Measurements from ENCODE around the gene LSAMP. TPM values are rescaled to one million over a fixed set of nuclear protein-coding genes. Genes with fewer than 3 reads are reported as not detected.

The LSAMP gene
- total and polyA plus RNA-seq, 2 of the 8 experiments (the other 6 are each of a cell fraction or from before 2014, with no cell fraction given) = 1.8 to 5.7 TPM

DNA sequence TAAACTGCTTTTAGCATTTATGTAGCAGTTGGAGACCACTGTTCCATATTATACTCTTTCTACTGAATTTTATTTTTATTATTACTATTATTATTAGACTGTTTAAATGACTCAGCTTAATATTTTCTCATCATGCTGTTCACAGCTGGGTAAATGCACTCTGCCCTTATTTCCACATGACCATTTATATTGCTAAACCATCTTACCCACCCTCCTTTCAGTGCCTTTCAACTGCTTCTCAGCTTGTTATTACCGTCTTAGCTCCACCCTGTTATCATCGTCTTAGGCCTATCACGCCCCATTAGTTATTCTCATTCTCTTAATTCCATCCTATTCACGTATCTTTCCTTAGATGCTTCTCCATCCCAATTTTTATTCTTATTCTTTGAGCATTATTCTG, 609.3 kb downstream of the LSAMP start:
- H3K79me2 ChIP-seq (ENCODE audit: control insufficient read depth in 1 of 2, insufficient read depth in 2 of 2, low read length in 2 of 2) = no peaks in the 10 kb centered on the region
- no peak overlapping the region for H2BK15ac ChIP-seq (ENCODE audit: low read length)
- 90 to 100% methylated on average over 1 to 4 of the region's 4 CpGs for WGBS, 2 experiments (ENCODE audit: extremely low coverage in 1 of 2, insufficient coverage in 1 of 2, insufficient read length in 1 of 2, insufficient replicate concordance in 2 of 2, low coverage in 1 of 2, low lambda C conversion rate in 2 of 2, missing lambda C conversion rate in 1 of 2)
- no peak overlapping the region for H3K18ac ChIP-seq (ENCODE audit: extremely low read depth, low read length)
- H2AK5ac ChIP-seq (ENCODE audit: low read depth, low read length) = no peak overlapping the region
- H3K4me2 ChIP-seq (ENCODE audit: insufficient read depth in 1 of 2, low read depth in 2 of 2, low read length in 2 of 2) = no peak overlapping the region
- H3K36me3 ChIP-seq (ENCODE audit: control insufficient read depth in 2 of 4, insufficient read depth in 4 of 4, low read length in 3 of 4) = no peaks in the 10 kb centered on the region
- H4K8ac ChIP-seq (ENCODE audit: extremely low read depth, insufficient read depth, low read length) = no peak overlapping the region
- H2BK5ac ChIP-seq (ENCODE audit: low read depth, low read length) = no peak overlapping the region
- H3K79me1 ChIP-seq (ENCODE audit: low read depth, low read length) = no peaks in the 10 kb centered on the region
- H2BK12ac ChIP-seq (ENCODE audit: low read depth, low read length) = no peak overlapping the region
- DNase-seq (ENCODE audit: low read depth in 1 of 2, low spot score in 2 of 2) = no peak
- H3K4me1 ChIP-seq (replicated peaks in 1 of 4; ENCODE audit: control insufficient read depth in 3 of 4, insufficient read depth in 4 of 4, low read length in 3 of 4) = peaks cover 0 to 9% (median 5%) of the 10 kb centered on the region in 4 experiments; a peak in 5 of 7 replicates
- H3K23me2 ChIP-seq (ENCODE audit: low read depth, low read length) = no peaks in the 10 kb centered on the region
- H4K91ac ChIP-seq (replicated peaks; ENCODE audit: insufficient read length, low read length) = no peak overlapping the region
- no peak overlapping the region for H3K14ac ChIP-seq (ENCODE audit: insufficient read length)
- ChIA-PET CTCF (ENCODE audit: partially characterized antibody) (interaction anchor here (0.5 to 5.1 kb wide), 22 partner anchors 7 to 792 kb away, joined by 3 to 48 read pairs (median 4); no protein-coding TSS in a partner anchor), POLR2A (ENCODE audit: partially characterized antibody) (no interaction called here)
- no peak overlapping the region for H3K56ac ChIP-seq (replicated peaks; ENCODE audit: insufficient read length, low read depth, low read length)
- FAIRE-seq = no peak
- H3K27me3 ChIP-seq (replicated peaks in 1 of 4; ENCODE audit: control insufficient read depth in 3 of 4, extremely low read depth in 1 of 4, insufficient read depth in 3 of 4, low read length in 3 of 4) = no peaks in the 10 kb centered on the region
- no peaks in the 10 kb centered on the region for H4K20me1 ChIP-seq (replicated peaks in 1 of 2; ENCODE audit: control insufficient read depth in 1 of 2, insufficient read depth in 2 of 2, low read length in 2 of 2)
- no peak overlapping the region for H3K23ac ChIP-seq (ENCODE audit: insufficient read length)
- no peak overlapping the region for H3K4ac ChIP-seq (replicated peaks; ENCODE audit: insufficient read length, low read depth, low read length)
- no peak overlapping the region for H2AFZ ChIP-seq (ENCODE audit: low read length)
- H2BK20ac ChIP-seq (ENCODE audit: low read length) = no peak overlapping the region
- no peak overlapping the region for H3K4me3 ChIP-seq (ENCODE audit: extremely low read depth in 1 of 4, insufficient read depth in 2 of 4, low read depth in 3 of 4, low read length in 4 of 4)
- no peak overlapping the region for H3K27ac ChIP-seq (ENCODE audit: low read depth, low read length)
- no peaks in the 10 kb centered on the region for H3K9me3 ChIP-seq (ENCODE audit: insufficient read depth in 2 of 2, low read depth in 1 of 2, low read length in 1 of 2)
- H4K5ac ChIP-seq (ENCODE audit: insufficient read length, low read depth, low read length) = no peak overlapping the region
- no peak overlapping the region for H3K9ac ChIP-seq (replicated peaks in 1 of 4; ENCODE audit: extremely low read depth in 1 of 4, low read depth in 3 of 4, low read length in 3 of 4)
- H2BK120ac ChIP-seq (replicated peaks; ENCODE audit: low read depth, low read length) = no peak overlapping the region
- TF ChIP-seq CEBPB (IDR thresholded peaks at IDR 0.05; ENCODE audit: low read depth, low read length) = no peak
- TF ChIP-seq RFX5 (IDR thresholded peaks at IDR 0.05; ENCODE audit: borderline replicate concordance, low read depth, low read length) = no peak
- no peak for TF ChIP-seq NANOG (IDR thresholded peaks at IDR 0.05; ENCODE audit: insufficient read depth, low read depth, low read length, poor library complexity, severe bottlenecking)
- no peak for TF ChIP-seq BACH1 (IDR thresholded peaks at IDR 0.05; ENCODE audit: low read length)
- TF ChIP-seq CREB1 (IDR thresholded peaks at IDR 0.05) = no peak
- TF ChIP-seq CBX5 (IDR thresholded peaks at IDR 0.05; ENCODE audit: low read depth, low read length) = no peak

Data from H1 (cell line).